Forelimb muscle (tissue), 1 donor: ENCODE results near the gene EIF3M. TPM values are rescaled to one million over a fixed set of nuclear protein-coding genes. Genes with fewer than 3 reads are reported as not detected.
"Not testable (repeated sequence)": the region's sequence is repeated elsewhere in the genome, so short reads cannot be mapped to it uniquely, and the experiment has no call there.

Experiments used
- DNase-seq: peaks from one replicate; pipeline ENCODE4 v3.0.0-alpha.2; 2013; ENCODE audit warnings: low read depth
- polyA plus RNA-seq: library from polyadenylated mRNA; unstranded; fragments of 120-200 nt; gene quantifications from one replicate; pipeline ENCODE4 v1.2.1, GENCODE V29; 2013; ENCODE audit not compliant: insufficient read length

Gene EIF3M
- polyA plus RNA-seq, 1 donor: 355 TPM

DNA sequence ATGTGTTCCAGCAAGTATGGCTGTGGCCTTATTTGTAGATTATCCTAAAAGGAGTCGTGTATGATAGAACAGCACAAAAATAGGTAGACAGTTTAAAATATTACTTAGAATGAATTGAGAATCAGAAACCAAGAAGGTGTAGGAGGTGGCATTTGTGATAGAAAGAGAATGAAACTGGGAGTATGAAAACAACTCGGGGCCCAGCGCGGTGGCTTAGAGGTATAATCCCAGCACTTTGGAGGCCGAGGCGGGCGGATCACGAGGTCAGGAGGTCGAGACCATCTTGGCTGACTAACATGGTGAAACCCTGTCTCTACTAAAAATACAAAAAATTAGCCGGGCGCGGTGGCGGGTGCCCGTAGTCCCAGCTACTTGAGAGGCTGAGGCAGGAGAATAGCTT, 12.5 kb downstream of the EIF3M start:
- not testable (repeated sequence) for DNase-seq

DNA sequence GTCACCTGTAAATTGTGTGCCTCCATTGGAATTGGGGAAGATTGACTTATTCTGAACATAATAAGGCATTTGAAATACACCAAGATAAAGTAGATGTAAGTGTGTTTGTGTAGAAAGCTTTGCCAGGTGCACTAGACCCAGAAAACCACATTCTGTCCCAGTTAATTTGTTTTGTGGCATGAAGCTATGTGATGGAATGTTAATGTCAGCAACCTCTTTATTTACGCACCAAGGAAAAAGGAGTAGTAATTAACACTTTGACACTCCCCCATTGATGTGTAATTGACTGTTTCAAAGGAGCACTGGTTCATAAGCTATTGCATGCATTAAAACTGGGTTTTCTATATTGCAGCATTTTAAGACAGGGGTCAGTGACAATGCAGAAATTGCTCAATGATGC, 14.3 kb downstream of the EIF3M start:
- no peak for DNase-seq

DNA sequence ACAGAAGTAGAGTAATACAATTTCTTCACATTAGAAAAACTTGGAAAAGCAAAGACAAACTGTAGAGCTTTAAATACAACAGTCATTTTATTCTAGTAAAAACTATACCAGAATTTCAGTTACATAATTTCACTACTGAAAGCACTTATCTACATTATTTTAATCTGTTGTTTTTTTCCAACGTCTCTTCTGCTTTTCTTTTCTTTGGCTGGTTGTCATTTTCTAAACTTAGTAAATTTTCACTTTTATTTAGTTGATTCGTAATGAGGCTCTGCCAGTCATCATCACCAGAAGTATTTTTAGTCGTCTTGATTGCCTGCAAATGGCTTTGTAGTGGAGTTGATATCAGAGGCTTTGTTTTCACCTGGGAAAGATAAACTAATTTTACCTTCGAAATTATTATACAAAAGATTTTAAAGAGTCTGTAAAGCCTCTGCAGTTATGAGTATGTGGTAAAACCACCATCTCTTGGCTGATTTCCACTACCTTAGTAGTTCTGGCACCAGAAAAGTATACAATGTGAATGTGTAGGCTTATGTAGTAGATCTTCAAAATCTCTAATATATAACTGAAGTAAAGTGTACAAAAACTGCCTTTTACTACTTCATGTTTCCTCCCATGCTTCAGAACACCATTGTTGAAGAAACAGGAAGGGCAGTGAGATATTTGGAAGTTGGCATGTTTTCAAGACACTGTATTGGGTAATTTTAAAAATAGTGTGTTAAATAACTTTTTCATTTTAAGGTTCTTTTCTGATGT, 19.2 kb downstream of the EIF3M start:
- DNase-seq: no peak

DNA sequence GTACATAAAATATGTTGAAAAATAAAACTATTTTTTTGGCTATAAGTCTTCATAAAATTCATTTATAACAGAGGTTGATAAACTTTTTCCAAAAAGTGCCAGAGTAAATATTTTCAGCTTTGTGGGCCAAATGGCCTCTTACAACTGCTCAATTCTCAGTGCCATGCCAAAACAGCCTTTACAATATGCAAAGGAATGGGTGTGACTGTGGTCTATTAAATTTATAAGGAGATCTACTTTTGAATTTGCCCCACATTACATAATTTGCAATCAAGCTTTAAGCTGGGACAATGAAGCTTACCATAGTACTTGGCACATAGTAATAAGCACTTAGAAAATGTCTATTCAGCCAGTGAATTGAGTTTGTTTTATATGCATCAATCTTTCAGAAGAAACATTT, 22.6 kb downstream of the EIF3M start:
- no peak for DNase-seq

DNA sequence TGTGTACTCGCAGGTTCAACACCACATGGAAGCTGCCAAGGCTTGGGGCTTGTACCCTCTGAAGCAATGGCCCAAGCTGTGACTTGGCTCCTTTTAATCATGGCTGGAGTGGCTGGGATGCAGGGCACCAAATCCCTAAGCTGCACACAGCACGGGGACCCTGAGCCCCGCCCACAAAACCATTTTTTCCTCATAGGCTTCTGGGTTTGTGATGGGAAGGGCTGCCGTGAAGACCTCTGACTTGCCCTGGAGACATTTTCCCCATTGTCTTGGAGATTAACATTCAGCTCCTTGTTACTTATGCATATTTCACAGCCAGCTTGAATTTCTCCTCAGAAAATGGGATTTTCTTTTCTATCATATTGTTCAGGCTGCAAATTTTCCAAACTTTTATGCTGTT, 25.2 kb downstream of the EIF3M start:
- not testable (repeated sequence) for DNase-seq

DNA sequence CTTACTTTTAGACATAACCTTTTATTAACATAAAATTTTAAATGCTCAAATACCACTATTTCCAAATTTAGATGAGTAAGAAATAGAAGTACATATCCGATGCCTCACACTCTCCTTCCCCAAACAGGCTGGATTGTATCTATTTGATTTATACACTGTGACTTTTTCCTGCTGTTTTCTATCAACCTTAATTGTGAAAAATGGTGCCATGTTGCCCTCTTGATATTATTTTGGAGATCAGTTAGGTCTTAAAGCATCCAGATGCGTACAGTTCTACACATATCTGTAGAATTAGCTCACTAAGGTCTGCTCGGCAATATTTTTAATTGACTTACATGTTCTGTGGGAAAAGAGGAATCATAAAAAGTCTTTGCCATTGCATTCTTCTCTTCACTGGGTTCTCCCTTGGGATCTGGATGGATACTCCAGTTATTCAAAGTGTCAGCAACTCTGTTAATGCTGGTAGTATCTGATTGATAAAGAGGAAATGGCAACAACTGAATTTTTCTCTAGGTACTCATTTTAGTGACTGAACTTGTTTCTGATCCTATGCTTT, 27.2 kb downstream of the EIF3M start:
- no peak for DNase-seq

DNA sequence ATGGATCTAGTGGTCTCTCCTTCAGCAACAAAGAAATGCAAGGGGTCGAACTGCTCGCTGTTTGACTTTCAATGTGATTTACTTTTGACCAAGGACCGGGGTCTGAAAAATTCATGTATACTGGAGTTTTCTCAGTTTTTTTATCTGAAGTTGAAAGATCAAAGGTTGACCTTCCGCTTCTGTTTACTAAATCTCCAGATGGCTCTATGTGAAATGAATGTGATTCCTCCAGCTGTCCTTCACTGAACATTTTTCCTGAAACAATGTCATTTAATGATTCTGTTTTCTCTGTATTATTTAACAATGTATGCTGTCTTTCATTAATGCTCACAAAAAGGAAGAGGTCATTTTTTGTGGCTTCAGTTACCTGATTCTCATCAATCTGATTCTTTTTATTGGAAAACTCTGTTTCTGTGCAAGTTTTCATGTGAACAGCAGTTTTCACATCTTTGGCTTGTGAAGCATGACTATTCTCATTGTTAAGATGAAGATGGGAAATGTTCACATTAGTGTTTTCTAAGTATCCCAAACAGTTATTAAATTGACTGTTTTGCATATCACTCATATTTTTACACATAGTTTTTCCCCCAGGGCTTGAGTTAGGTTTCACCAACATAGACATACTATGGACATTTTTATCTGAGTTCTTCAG, 30.0 kb downstream of the EIF3M start:
- no peak for DNase-seq

DNA sequence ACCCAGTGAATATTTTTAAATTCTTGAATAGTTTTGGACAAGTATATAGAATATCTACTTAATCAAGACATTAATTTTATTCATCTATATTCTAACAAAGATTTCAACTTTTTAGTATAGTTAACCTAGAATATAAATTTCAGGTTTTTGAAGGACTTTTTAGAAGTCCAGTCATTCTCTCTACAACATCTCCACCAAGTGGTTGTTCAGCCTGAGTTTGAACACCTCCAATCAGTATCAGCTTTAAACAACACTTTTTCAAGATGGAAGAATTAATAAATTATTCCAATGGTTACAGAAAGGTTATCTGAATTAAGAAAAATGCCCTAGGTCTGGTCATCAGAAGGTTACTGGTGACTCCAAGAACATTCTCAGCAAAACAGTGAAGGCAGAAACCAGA, 31.8 kb downstream of the EIF3M start:
- no peak for DNase-seq

DNA sequence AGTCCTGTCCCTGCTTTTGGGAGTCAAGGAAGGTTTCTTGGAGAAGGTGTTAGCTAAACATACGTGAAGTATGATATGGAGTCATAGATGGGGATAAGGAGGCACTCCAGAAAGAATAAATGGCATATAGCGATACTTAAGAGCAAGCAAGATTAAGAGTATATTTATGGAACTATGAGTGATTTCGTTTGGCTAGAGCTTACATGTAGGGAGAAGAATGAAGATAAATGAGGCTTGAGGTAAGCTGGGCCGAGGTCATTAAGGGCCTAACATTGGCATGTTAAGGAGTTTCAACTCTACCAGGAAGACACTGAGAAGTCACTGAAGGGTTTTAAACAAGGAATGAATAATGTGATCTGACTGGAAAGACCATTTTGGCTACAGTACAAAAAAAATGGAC, 33.3 kb downstream of the EIF3M start:
- no peak for DNase-seq

DNA sequence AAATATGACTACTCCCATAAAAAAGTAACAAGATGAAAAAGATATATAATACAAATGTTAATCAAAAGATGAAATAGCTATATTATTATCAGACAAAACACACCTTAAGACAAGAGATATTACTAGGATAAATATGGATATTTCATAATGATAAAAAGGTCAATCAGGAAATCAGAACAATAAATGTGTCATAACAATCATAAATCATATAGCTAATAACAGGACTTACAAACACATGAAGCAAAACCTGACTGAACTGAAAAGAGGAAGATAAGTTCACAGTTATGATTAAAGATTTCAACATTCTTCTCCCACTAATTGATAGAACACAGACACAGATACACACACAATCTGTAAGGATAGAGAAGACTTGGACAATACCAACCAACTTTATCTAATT, 47.2 kb downstream of the EIF3M start:
- no peak for DNase-seq

DNA sequence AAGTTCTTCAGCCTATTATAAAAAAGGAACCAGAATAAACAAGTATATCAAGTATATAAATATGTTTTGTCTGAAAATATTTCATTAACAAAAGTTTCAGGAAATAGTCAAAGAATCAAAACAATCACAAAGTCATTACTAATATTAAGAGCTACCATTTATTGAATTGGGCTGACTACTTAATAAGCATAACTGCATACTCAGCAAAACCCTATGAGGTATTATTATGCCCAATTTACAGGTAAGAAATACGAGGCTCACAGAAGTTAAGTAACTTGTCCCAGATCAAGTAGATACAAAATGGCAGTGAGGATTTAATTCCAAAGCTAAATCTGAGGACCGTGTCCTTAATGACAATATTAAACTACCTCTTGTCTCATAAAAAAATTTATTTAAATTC, 52.2 kb downstream of the EIF3M start:
- no peak for DNase-seq

DNA sequence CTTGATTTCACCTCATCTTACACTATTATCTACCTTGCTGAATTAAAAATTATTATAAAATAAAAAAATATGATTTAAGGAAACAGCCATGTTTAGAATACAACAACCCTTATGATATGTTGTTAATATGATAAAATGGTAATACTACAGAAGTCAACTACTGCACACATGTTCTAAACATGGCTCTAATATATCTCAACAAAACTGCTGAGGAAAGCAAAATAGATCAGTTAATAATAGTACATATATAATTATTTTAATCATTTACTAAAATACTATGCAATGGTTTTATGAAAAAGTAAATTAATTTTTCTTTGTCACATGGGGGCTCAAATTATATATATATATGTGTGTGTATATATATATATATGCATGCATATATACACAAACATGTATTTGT, 57.7 kb downstream of the EIF3M start:
- DNase-seq: no peak

DNA sequence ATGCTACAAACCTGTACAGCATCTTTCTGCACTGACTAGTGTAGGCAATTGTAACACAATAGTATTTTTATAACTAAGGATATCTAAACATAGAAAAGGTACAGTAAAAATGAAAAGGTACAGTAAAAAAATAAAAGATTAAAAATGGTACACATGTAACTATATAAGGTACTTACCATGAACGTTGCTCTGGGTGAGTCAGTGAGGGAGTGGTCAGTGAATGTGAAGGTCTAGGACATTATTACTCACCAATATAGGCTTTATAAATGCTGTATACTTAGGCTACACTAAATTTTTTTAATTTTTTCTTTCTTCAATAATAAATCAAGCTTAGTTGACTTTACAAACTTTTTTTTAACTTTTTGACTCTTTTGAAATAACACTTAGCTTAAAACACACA, 59.9 kb downstream of the EIF3M start:
- no peak for DNase-seq

Other genes with a start within 250 kb of the EIF3M start
- gene WT1, start 148.3 kb upstream of the EIF3M start, polyA plus RNA-seq: not detected
- gene CCDC73, start 210.8 kb downstream of the EIF3M start, polyA plus RNA-seq: 0.05 TPM
- gene PRRG4, start 246.1 kb downstream of the EIF3M start, polyA plus RNA-seq: 0.11 TPM